ENCODE data around the gene SSR2.
"Not testable (repeated sequence)": the region's sequence is repeated elsewhere in the genome, so short reads cannot be mapped to it uniquely, and the experiment has no call there.

The SSR2 gene

GRCh38 chr1:155990005-155990739 is 30.6 kb downstream of the SSR2 start:
- DNase-seq, result no peak

GRCh38 chr1:155989242-155990004 is 31.3 kb downstream of the SSR2 start:
- peak; percentile 78 to 80 for DNase-seq

GRCh38 chr1:155984903-155985645 is 35.7 kb downstream of the SSR2 start:
- not testable (repeated sequence) for DNase-seq

- no peak for DNase-seq
Measured at GRCh38 chr1:155984341-155984740, 36.4 kb downstream of the SSR2 start.

GRCh38 chr1:155983191-155984024 is 37.3 kb downstream of the SSR2 start:
- DNase-seq, result no peak

- DNase-seq, result no peak
Measured at GRCh38 chr1:155982106-155982505, 38.6 kb downstream of the SSR2 start.

GRCh38 chr1:155981266-155982088 is 39.3 kb downstream of the SSR2 start:
- no peak for DNase-seq

- no peak for DNase-seq
Measured at GRCh38 chr1:155979597-155980343, 41.0 kb downstream of the SSR2 start.

GRCh38 chr1:155978973-155979429 is 41.8 kb downstream of the SSR2 start:
- DNase-seq, result peak in 1 of 2 donors; percentile 37

- peak; percentile 81 to 88 for DNase-seq
Measured at GRCh38 chr1:155978325-155978972, 42.3 kb downstream of the SSR2 start, which contains the start of gene ARHGEF2. TSS of gene ARHGEF2 (minus strand) at chr1:155978547. CDS start at chr1:155978427, 120 bp downstream.

- DNase-seq, result peak; percentile 73 to 77
Measured at GRCh38 chr1:155977690-155978324, 42.9 kb downstream of the SSR2 start.

GRCh38 chr1:155976913-155977689 is 43.6 kb downstream of the SSR2 start:
- DNase-seq, result peak; percentile 39 to 44

- DNase-seq, result peak; percentile 64 to 69
Measured at GRCh38 chr1:155976062-155976912, 44.5 kb downstream of the SSR2 start.

- no peak for DNase-seq
Measured at GRCh38 chr1:155975375-155976061, 45.2 kb downstream of the SSR2 start.

- DNase-seq, result no peak
Measured at GRCh38 chr1:155974208-155975115, 46.3 kb downstream of the SSR2 start.

- DNase-seq, result no peak
Measured at GRCh38 chr1:155973723-155974122, 47.0 kb downstream of the SSR2 start.
